GM18526 (cell line): ENCODE results near the gene MARCHF2.

Source experiments
- POLR2A ChIP-seq: IDR thresholded peaks from 3 replicates; pipeline ENCODE4 v1.6.1; 2011; ENCODE audit not compliant: insufficient read length; ENCODE audit errors: extremely low read depth

MARCHF2 gene

DNA sequence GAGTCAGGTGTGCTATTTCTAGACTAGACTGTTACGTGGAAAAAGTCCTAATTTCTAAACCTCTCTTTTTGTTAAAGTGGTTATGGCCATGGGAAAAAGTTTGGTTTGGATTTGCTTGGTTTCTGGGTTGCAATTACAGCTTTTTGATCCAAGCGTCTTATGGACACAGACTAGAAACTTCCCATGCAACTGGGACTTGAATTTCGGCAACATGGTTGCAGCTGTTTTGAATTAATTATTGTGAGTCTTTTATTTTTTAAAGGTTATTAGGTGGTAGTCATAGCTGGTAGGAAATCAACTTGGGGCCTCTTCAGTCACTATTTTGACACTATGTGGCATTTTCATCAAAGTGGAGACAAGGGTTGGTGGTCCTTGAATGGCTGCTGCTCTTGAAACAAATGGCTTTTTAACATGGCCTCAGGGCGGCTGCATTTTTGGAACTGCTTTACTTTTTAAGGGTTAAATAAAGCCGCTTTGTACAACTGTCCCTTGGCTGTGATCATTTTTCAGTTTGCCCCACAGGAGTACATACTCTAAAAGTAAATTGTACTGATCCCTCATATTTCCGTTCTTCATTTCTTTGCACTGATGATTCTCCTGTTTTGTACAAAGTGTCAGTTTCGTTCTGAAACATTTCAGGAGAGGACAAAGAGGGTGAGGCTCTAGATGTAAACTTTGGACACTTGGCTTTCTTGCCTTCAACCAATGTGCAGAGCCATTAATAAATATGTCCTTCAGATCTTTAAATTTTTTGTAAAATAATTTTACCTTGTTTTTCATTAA, 47.6 kb downstream of the MARCHF2 start:
- no peak for TF ChIP-seq POLR2A

DNA sequence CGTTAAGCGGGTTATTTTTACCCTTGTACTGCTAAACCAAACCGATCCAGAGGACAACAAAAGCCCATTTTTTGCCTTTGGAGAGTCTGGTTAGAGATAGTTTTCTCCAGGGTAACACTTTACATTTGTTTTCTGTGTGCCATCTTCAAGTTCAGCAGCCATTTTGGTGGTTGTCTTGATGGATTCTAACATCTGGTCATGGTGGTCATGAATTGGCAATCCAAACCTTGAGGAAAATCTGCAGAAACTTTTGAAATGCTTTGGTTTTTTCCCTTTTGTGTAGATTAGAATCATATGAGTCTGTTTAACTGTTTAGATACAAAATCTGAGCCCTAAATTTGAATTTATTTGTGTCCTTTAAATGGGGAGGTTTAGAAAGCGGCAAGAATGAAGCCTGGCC, 48.3 kb downstream of the MARCHF2 start:
- no peak for TF ChIP-seq POLR2A

DNA sequence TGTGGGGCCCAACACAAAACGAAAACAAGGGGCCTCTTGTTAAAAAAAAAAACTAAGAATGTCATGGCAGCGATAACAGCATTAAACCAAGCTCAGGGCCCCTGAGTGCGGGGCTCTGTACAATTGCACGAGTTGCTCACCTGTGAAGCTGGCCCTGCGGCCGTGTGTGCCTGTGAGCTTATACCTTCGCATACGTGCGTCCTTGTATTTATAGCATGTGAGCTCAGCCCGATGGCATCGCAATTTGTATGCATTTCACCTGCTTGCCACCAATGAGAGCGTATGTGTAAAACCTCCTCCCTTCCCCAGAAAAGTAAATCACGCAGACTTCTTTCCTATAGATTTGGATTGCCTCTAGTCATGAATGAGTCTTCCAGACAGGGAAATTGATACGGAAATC, 48.8 kb downstream of the MARCHF2 start:
- no peak for TF ChIP-seq POLR2A

DNA sequence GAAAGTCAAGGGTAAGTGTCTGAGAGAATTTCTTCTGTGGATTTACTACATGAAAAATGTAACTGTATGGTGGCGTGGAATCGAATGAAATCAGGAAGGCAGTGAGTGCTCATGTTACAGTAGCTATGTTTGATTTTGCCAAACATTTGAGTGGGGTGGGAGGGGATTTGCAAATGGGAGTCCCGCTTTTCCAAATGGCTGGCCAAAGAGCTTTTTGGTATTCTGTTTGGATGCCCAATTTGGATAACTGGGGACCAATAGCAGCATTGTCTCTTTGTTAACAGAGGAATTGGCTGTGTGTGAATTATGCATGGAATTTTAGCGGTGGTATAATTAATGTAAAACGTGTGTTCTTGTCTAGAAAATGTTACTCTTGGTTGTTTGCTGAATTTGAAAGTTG, 49.5 kb downstream of the MARCHF2 start:
- TF ChIP-seq POLR2A, result no peak

DNA sequence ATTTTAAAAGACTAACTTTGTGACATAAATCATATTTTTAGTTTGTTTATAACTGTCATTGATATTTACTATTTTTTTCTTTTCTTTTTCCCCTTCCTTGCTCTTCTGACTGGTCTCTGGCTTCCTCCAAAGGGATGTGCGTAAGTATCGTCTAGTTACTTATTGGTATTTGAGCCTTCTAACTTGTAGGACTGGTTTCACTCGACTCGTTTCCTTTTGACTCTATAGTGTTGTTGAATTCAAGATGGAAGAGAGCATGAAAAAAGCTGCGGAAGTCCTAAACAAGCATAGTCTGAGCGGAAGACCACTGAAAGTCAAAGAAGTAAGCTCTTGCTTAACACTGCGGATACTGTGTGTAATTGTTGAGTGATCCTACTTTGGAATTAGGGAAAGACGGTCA, 50.3 kb downstream of the MARCHF2 start:
- no peak for TF ChIP-seq POLR2A

DNA sequence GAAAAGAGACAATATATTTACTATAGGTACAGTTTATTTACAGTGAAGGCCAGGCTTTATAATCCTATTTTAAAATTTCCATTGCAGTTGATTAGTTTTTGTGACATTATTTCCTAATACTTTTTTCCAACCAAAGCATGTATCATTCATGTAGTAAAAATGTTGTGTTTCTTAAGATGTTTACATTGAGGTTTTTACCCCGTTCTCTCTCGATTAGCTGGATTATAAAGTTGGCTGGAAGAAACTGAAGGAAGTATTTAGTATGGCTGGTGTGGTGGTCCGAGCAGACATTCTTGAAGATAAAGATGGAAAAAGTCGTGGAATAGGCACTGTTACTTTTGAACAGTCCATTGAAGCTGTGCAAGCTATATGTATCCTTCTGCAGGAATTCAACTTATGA, 52.9 kb downstream of the MARCHF2 start:
- TF ChIP-seq POLR2A, result no peak

DNA sequence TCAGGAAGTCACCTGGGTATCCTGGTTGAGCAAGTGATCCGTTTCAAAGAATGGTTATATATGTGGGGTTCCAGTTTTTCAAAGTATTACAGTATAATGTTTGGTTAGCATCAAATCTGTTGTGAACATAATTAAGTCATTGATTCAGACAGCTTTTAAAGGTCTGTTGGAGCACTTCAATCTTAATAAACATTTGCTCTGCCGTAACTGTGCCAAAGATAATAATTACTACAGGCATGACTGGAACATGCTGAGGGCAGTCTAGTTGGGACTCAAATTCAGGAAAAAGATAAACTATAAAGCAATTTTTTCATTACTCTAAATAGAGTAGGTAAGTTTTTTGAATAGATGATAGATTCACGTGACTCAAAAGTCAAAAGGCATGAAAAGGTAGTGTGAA, 55.0 kb downstream of the MARCHF2 start:
- no peak for TF ChIP-seq POLR2A

DNA sequence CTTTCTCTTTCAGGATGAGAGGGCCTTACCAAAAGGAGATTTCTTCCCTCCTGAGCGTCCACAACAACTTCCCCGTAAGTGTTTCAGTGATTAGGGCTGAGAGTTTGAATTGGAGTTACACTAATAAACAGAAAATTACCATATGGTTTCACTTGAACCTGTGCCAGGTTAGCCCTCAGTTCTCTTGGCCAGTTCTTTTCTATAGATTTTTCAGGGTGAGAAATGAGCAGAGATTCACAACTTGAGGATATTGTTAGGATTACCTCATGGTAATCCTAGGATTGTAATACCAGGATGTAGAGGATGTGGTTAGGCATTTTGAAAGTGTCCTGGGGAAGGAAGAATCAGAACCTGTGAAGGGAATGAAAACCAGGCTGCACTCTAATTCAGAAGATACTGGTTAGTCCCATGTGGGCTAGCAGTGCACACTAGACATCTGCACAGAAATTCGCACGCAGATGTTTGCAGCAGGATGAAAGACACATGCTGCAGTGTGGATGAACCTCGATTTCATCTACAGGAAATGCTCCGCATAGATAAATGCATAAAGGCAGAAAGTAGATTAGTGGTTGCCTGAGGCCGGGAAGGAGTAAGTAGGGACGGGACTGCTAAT, 55.8 kb downstream of the MARCHF2 start:
- TF ChIP-seq POLR2A, result no peak

DNA sequence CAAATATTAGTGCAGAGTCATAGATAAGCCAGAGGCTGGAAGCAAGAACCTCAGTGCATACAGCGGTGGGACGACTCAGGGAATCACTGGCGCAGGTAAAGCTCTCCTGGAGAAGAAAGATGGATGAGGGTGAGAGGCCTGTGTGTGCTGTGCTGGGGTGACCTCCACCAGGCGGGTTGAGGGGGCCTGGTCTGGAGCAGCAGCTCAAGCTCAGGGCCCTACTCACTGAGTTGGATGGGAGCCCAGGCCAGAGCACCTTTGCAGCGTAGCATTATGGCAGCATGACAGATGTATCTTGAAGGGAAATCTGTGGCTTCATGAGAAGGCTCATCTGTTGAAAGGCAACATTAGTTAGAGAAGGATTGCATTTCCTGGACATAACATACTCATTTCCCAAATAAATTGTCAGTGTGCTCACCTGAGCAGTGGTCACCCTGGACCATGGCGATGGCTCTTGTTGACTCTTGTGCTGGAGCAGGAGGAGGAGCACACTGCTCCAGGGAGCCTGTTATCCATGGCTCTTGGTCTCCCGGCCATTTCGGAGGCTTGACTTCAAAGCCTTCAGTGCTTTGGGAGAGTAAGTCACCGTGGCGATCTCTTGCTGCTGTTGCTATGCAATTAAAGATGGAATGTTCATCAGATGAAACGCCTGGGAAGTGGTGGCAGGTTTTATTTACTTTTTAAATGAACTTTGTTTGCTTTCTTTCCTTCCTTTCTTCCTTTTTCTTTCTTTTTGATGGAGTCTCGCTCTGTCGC, 56.7 kb downstream of the MARCHF2 start:
- TF ChIP-seq POLR2A, result no peak

DNA sequence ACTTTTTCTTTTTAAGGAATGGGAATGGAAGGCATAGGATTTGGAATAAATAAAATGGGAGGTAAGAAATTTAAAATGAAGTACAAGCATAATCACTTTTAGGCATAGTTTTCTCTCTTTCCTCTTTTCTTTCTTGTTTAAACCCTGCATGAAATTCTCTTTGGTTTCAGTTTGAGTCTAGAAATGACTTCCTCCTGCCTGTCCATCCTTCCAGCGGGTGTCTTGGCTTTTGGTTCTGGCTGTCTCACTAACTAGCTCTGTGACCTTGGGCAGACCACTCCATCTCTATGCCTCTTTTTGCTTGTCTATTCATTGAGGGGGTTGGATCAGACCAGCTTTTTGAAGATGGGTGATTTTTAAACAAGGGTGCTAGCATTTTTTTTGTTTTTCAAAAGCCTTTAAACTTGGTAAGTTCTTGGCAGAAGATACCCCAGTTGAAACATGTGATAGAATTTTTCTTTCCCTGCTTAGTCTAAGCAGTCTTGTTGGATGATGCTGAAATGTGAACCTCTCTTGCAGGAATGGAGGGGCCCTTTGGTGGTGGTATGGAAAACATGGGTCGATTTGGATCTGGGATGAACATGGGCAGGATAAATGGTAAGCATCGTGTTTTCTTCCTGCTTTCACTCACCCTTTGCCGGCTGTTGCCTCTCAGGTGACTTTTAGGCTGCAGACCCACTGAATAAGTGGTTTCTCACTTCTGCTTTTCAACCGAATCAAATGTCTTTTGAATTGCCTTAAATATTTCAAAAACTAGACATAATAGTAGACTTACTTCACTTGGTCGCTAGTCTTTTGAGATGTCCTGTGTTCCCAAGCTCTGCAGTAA, 60.8 kb downstream of the MARCHF2 start:
- no peak for TF ChIP-seq POLR2A

DNA sequence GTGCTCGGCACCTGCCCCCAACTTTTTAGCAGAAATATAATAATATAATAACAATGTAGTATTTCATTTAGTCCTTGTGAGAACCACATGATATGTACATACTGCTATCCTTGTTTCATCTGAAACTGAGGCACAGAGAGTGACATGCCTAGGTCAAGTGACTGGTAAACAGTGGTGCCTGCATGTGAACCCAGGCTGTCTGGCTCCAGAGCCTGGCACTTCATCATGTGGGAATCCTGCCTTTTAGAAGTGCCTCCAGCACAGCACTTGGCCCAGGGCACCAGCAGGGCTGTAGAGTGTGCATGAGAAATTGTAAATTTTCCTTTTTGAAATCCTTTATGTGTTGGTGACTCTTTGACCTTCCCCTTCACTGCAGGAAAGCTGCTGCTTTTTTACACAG, 61.9 kb downstream of the MARCHF2 start:
- no peak for TF ChIP-seq POLR2A

DNA sequence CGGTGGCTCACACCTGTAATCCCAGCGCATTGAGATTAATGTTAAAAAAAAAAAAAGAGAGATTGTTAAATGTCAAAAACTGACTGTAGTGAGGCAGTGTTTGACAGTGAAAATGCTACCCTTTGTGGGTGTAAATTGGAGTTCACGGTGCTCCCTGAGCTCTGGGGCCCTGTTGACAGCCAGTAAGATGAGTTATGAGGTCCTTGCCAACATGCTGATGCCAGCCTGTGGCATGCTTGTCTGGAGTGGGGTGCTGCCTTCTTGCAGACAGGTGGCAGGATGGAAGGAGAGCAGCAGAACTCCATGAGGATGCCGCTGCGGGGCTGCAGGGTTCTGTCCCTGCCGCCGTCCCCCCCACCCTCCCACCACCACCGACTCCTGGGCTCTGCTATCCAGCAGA, 63.4 kb downstream of the MARCHF2 start:
- TF ChIP-seq POLR2A, result no peak

DNA sequence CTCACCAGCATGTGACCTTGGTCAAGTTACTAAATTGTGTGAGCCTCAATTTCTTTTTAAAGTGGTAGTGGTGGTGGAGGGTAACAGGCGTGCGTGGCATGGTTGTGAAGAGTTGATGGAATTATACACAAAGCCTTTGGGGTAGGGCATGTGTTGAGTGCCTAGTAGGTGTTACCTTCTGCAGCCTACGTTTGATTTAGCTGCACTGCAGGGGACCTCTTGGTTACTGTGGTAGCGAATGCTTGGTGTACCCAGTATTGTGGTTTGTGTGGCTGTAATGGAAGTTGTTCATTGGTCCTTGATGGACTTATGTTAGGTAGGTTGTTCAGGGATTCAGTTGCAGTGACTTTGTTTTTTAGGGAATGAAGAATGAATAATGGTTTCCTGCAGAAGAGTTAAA, 64.8 kb downstream of the MARCHF2 start:
- no peak for TF ChIP-seq POLR2A

DNA sequence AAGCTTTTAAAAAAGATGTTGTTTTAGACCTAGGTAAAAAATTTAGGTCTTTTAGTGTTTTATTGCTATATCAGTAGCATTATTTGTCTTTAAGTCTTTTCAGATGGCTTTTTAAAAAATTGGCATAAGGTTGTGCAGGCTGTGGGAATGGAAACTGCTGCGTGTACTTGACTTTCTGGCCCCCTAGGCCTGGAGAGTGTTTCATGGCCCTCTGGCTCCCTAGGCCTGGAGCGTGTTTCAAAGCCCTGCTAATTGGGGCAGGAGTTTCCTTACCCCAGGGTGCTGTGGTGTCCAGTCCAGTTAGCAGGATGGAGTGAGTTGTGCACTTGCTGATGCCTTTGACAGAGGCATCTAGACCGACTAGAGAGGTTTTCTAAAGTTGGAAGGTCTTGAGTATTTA, 65.5 kb downstream of the MARCHF2 start:
- TF ChIP-seq POLR2A, result no peak

DNA sequence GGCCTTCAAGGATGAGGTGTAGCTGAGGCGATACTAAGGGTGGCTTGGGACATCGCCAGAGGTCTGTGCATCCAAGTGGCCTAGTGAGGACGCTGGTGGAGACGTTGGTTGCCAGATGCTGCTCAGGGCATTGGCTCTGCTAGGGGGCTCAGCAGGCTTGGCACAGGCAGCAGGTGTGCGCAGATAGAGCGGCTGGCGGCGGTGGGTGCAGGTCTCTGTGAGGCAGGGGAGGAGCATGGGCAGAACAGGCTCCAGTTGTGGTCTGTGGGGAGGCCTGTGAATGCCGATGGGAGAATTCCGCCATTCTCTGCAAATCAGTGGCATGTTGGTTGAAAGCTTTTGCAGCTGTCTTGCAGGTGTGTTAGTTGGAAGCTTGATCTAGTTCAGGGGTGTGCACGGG, 68.1 kb downstream of the MARCHF2 start:
- no peak for TF ChIP-seq POLR2A
